ENCODE data around the gene RBP3.

The RBP3 gene

DNA sequence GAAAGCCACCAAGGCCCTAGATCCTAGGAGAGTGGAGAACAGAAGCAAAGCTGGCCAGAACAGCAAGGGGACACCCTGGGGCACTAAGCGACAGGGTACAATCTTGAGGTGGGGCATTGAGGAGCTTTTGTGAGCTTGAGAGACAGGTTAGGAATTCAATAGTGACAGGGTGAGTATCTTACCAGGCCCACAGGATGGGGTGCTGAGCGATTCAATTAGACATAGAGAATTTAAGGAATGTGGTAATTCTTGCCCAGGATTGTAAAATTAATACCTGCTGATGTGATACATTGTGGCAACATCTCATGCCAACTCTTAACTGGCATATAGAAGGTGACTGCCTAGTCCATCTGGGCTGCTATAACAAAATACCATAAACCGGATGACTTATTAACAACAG is 14.0 kb downstream of the RBP3 start:
- TF ChIP-seq GATA3 (IDR thresholded peaks at IDR 0.05; ENCODE audit: low read depth, low read length) (no peak), GATA2 (IDR thresholded peaks at IDR 0.05; ENCODE audit: low read depth, low read length) (no peak)

- TF ChIP-seq GATA3 (IDR thresholded peaks at IDR 0.05; ENCODE audit: low read depth, low read length) (no peak), GATA2 (IDR thresholded peaks at IDR 0.05; ENCODE audit: low read depth, low read length) (no peak)
Observed at GRCh38 chr10:47363781-47364180, 15.6 kb downstream of the RBP3 start.

- TF ChIP-seq GATA3 (IDR thresholded peaks at IDR 0.05; ENCODE audit: low read depth, low read length) (no peak), GATA2 (IDR thresholded peaks at IDR 0.05; ENCODE audit: low read depth, low read length) (no peak)
Observed at GRCh38 chr10:47364366-47364765, 16.2 kb downstream of the RBP3 start.

GRCh38 chr10:47364911-47365310 is 16.7 kb downstream of the RBP3 start:
- TF ChIP-seq GATA3 (IDR thresholded peaks at IDR 0.05; ENCODE audit: low read depth, low read length) (no peak), GATA2 (IDR thresholded peaks at IDR 0.05; ENCODE audit: low read depth, low read length) (no peak)

DNA sequence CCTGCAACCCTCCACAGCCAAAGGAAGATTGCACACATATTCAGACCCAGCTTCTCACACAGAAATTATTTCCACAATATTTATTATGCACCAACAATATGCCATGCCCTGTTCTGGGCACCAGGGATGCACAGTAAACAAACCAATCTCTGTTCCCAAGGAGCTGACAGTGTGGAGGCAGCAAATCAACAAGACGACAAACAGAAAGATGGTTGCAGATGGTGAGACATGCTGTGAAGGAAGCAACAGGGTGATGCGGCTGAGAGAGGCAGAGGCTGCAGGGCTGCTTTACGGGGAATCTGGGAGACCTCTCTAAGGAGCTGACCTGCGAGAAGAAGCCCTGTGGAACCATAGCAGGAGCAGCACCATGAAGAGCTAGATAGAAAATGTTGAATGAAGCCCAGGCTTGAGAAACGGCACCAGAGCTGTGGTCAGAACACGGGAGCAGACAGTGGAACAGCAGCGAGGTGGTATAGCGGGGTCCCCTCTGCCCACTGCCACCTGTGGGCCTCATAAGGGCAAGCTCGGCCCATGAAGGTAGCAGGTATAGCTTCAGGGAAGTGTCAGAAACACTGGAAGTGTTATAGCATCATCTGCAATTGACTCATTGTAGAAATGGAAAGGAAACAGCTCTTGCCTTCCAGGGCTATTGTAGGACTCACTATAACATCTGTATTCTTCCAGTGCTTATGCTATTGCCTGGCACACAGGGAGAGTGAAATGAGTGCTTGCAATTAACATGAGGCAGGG is 17.4 kb downstream of the RBP3 start:
- TF ChIP-seq GATA2 (IDR thresholded peaks at IDR 0.05; ENCODE audit: low read depth, low read length) (no peak), GATA3 (IDR thresholded peaks at IDR 0.05; ENCODE audit: low read depth, low read length) (no peak)

GRCh38 chr10:47366181-47366631 is 18.0 kb downstream of the RBP3 start:
- TF ChIP-seq GATA2 (IDR thresholded peaks at IDR 0.05; ENCODE audit: low read depth, low read length) (no peak), GATA3 (IDR thresholded peaks at IDR 0.05; ENCODE audit: low read depth, low read length) (no peak)

DNA sequence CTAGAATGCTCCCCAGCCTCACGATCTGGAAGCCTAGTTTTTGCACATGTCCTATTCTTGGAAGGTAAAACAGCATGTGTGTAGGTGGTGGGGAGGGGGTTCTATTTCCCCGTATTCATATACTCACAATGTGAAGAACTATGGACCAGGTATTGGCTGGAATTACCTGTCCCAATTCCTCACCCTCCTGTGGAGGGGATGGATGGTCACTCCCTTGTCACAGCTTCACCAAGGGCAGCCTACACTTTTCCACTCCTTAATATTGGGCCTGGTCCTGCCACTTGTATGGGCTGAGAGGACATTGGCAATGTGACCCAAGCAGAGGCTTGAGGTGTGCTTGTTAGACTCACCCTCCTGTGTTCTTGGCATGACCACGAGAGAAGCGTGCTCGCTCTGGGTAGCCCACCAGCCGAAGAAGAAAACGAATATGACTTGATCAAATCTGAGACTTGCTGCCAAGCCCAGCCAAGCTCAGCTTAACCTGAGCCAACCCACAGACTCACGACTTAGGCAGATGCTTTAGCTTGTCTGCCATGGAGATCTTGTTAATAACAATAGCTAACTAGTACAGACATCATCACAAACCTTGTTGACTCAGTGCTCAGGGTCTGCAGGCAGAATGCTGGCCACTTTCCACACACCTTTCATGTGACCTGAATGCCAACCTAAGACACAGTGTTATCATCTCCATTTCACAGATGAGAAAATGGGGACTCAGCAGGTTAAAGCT is 18.7 kb downstream of the RBP3 start:
- no peak for TF ChIP-seq GATA3 (IDR thresholded peaks at IDR 0.05; ENCODE audit: low read depth, low read length)
- TF ChIP-seq GATA2 (IDR thresholded peaks at IDR 0.05; ENCODE audit: low read depth, low read length): no peak

DNA sequence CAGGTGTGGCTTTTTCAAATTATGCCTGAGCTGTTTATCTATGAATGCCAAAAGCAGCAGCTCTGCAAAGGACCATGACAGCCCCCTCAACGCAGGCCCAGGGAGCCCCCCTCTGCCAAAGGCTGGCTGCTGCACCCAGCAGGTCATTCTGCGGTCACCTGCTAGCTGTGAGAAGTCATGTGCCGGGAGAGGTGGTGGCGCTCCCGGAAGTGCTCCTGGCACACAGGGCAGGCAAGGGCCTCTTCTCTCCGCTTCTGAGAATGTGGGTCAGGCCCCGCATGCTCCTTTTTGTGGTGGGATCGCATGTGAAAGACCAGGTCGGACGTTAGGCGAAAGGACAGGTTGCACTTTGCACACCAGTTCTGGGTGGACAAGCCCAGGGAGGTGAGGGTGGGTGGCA is 19.5 kb downstream of the RBP3 start:
- no peak for TF ChIP-seq GATA2 (IDR thresholded peaks at IDR 0.05; ENCODE audit: low read depth, low read length)
- no peak for TF ChIP-seq GATA3 (IDR thresholded peaks at IDR 0.05; ENCODE audit: low read depth, low read length)

DNA sequence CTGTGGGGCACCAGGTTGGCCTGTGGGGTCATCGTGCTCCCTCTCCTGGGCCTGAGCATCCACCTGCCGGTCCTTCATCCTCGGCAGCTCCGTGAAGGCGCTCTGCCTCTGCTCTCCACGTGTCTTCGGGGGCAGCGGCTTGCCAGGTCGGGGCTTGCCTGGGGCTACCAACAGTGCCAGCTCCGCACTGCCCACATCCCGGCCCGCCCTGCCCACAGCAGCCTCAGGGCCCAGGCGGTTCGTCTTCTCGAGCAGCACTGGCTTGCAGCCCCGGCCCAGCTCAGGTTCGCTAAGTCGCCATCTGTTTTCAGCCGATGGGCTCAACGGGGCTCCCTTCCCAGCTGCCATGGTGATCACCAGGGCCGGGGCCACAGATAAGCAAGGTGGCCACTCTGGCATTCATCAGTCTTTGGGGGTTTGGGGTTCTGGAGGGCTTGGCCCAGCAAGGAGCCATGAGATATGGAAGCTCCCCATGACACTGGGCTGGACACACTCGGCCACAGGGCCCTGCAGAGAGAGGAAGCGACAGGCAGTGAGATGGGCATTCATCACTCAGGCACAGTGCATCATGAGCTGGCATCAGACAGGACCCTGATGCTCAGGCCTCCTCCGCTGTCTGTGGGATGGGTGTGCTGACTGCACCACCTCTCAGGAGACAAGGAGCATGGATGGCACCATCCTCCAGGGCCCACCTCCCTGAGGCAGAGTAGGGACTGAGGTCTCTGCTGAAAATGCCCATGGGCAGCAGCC is 20.4 kb downstream of the RBP3 start:
- TF ChIP-seq GATA3 (IDR thresholded peaks at IDR 0.05; ENCODE audit: low read depth, low read length) (no peak), GATA2 (IDR thresholded peaks at IDR 0.05; ENCODE audit: low read depth, low read length) (no peak)

DNA sequence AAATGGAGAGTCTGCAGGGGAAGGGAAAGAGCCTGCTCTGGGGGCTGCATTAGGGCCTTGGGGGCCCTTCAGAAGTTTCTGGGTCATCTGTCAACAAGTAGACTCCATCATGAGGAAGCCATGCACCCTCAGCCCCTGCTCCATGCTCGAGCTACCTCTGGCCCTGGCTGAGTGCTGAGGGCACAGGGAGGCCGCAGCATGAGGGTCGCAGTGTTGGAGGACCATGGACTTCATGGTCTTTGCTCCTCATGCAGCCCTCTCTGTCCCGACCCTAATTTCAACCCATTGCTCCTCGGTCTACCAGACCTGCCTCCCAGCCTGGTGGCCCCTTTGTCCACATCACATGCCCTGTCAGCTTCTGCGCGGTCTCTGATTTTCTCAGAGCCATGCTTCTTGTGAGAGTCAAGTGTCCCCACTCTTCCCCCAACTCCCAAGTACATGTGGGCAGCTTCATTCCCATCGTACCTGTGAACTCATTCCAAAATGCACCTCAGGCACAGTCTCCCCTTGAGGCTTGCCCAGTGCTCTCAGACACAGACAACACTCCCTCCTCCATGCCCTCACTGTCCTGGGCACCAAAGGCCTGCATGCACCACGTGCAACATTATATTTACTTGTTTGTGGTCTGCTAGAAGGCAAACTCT is 21.2 kb downstream of the RBP3 start:
- no peak for TF ChIP-seq GATA2 (IDR thresholded peaks at IDR 0.05; ENCODE audit: low read depth, low read length)
- TF ChIP-seq GATA3 (IDR thresholded peaks at IDR 0.05; ENCODE audit: low read depth, low read length): no peak

- TF ChIP-seq GATA3 (IDR thresholded peaks at IDR 0.05; ENCODE audit: low read depth, low read length) (no peak), GATA2 (IDR thresholded peaks at IDR 0.05; ENCODE audit: low read depth, low read length) (no peak)
Observed at GRCh38 chr10:47370015-47370767, 22.0 kb downstream of the RBP3 start.

GRCh38 chr10:47370878-47371277 is 22.7 kb downstream of the RBP3 start:
- no peak for TF ChIP-seq GATA2 (IDR thresholded peaks at IDR 0.05; ENCODE audit: low read depth, low read length)
- no peak for TF ChIP-seq GATA3 (IDR thresholded peaks at IDR 0.05; ENCODE audit: low read depth, low read length)
